KMS-11 (cell line): Measurements from ENCODE around the gene GLIPR1.
"Not testable (repeated sequence)": the region's sequence is repeated elsewhere in the genome, so short reads cannot be mapped to it uniquely, and the experiment has no call there.

ENCODE experiments used
- H2AFZ ChIP-seq: fragments of 200-600 bp; sonication (generic); 2 replicates; pipeline ENCODE4 v1.6.1; 2016; ENCODE audit warnings: antibody characterized with exemption, mixed run types, low read depth
- H3K27ac ChIP-seq: fragments of 200-600 bp; sonication (generic); 2 replicates; pipeline ENCODE4 v1.6.1; 2016; ENCODE audit warnings: mild to moderate bottlenecking, mixed run types
- H3K27me3 ChIP-seq: fragments of 200-600 bp; sonication (generic); 2 replicates; pipeline ENCODE4 v1.6.1; 2017; ENCODE audit warnings: mild to moderate bottlenecking, low read depth, mixed run types, moderate library complexity; ENCODE audit not compliant: insufficient read depth
- H3K36me3 ChIP-seq: fragments of 200-600 bp; sonication (generic); 2 replicates; pipeline ENCODE4 v1.6.1; 2017; ENCODE audit warnings: mild to moderate bottlenecking, mixed run types; ENCODE audit not compliant: insufficient read depth
- H3K4me1 ChIP-seq: fragments of 200-600 bp; sonication (generic); 2 replicates; pipeline ENCODE4 v1.6.1; 2016; ENCODE audit warnings: mild to moderate bottlenecking, low read depth, mixed run types; ENCODE audit not compliant: poor library complexity, severe bottlenecking
- H3K4me2 ChIP-seq: fragments of 200-600 bp; sonication (generic); 2 replicates; pipeline ENCODE4 v1.7.0; 2016; ENCODE audit warnings: mild to moderate bottlenecking, mixed run types
- H3K4me3 ChIP-seq: fragments of 200-600 bp; sonication (generic); IDR thresholded peaks from 2 replicates; pipeline ENCODE4 v1.6.1; 2017; ENCODE audit warnings: low read depth, low read length, mixed read lengths; ENCODE audit not compliant: insufficient read depth
- H3K79me2 ChIP-seq: fragments of 200-600 bp; sonication (generic); 2 replicates; pipeline ENCODE4 v1.6.1; 2016; ENCODE audit warnings: low read depth, mixed run types; ENCODE audit not compliant: insufficient read depth
- H3K9ac ChIP-seq: fragments of 200-600 bp; sonication (generic); 2 replicates; pipeline ENCODE4 v1.6.1; 2016; ENCODE audit warnings: mild to moderate bottlenecking, mixed run types
- H4K20me1 ChIP-seq: fragments of 200-600 bp; sonication (generic); 2 replicates; pipeline ENCODE4 v1.6.1; 2016; ENCODE audit warnings: mild to moderate bottlenecking, mixed run types; ENCODE audit not compliant: insufficient read depth
- TF ChIP-seq, protein P1 (sequence below): fragments of 200-600 bp; sonication (generic); conservative IDR thresholded peaks from 2 replicates; pipeline ENCODE4 v1.6.1; 2017; ENCODE audit warnings: low read depth, mild to moderate bottlenecking, antibody characterized with exemption, low read length, moderate library complexity, mixed read lengths

GLIPR1 gene

DNA sequence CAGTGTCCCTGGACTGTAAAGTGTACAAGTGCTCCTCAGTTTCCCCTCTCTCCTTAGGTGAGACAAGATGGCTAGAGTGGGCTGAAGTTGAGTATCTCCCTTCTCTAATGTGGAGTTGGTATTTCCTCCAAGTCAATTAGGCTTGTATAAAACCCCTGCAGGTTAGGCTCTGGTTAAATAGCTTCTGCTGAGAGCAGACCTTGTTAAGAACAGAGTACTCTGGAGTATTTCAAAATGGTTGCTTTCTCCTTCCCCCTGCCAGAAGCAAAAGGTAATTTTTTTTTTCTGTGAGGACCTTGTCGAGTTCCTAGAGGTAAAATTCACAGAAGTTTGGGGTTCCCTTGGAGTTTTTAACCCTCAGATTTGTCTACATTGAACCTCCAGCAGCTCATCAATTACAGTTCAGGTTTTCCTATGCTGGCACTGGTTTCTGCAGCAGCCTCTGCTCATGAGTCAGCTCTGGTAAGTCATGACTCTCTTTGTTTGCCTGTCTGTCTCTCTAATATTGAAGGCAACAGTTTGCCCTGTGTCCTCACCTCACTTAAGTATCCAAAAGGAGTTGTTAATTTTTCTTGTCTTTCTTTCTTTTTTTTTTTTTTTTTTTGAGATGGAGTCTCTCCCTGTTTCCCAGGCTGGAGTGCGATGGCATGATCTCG is 27.8 kb upstream of the GLIPR1 start:
- H3K9ac ChIP-seq: no peak overlapping the region
- H3K4me3 ChIP-seq: no peak overlapping the region
- no peak overlapping the region for H3K4me2 ChIP-seq
- no peaks in the 10 kb centered on the region for H3K27me3 ChIP-seq
- TF ChIP-seq, protein P1, sequence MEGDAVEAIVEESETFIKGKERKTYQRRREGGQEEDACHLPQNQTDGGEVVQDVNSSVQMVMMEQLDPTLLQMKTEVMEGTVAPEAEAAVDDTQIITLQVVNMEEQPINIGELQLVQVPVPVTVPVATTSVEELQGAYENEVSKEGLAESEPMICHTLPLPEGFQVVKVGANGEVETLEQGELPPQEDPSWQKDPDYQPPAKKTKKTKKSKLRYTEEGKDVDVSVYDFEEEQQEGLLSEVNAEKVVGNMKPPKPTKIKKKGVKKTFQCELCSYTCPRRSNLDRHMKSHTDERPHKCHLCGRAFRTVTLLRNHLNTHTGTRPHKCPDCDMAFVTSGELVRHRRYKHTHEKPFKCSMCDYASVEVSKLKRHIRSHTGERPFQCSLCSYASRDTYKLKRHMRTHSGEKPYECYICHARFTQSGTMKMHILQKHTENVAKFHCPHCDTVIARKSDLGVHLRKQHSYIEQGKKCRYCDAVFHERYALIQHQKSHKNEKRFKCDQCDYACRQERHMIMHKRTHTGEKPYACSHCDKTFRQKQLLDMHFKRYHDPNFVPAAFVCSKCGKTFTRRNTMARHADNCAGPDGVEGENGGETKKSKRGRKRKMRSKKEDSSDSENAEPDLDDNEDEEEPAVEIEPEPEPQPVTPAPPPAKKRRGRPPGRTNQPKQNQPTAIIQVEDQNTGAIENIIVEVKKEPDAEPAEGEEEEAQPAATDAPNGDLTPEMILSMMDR: no peak
- H3K4me1 ChIP-seq: no peaks in the 10 kb centered on the region
- no peaks in the 10 kb centered on the region for H3K36me3 ChIP-seq
- H4K20me1 ChIP-seq: no peaks in the 10 kb centered on the region
- H3K79me2 ChIP-seq: no peaks in the 10 kb centered on the region
- H3K27ac ChIP-seq: no peak overlapping the region
- no peak overlapping the region for H2AFZ ChIP-seq

DNA sequence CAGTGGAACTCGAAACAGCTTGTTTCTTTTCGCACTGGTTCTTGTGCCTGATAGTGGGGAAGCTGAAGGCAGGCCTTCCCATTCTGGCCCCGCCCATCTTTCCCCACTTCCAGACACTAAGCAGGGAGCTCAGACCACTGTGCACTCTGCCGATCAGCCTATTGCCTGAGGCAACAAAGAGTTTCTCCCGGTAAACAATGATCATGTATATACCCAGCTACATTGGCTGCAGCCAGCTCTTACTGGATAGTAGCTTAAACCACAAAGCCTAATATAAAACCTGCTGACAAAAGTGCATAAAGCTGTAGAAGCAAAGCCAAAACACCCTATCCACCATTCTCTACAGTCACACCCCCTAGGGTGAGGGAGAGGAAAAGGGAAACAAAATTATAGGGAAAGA is 24.7 kb upstream of the GLIPR1 start:
- Histone ChIP-seq H3K4me3 (no peak overlapping the region), H3K27ac (no peak overlapping the region), H3K9ac (no peak overlapping the region), H4K20me1 (no peaks in the 10 kb centered on the region), H2AFZ (no peak overlapping the region), H3K79me2 (no peaks in the 10 kb centered on the region), H3K4me2 (no peak overlapping the region), H3K36me3 (no peaks in the 10 kb centered on the region), H3K27me3 (no peaks in the 10 kb centered on the region), H3K4me1 (no peaks in the 10 kb centered on the region)
- TF ChIP-seq, protein P1: no peak

DNA sequence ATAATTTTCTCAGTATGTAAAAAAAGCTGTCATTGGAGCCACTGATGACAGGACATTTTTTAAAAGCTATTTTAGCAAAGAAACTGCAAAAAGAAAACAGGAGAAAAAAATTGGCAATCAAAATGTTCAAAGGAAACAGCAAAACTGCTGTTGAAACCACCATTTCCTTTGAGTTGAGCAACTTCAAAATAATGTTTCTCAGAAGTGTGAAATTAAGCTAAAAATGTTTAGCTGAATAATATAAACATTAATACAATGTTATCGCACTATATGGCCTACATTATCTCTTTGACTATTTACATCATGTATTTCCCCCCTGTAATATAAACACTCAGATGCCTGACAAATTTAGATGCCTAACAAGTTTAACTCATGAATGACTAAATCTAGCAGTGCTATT is 23.4 kb upstream of the GLIPR1 start:
- Histone ChIP-seq H3K9ac (no peak overlapping the region), H3K4me2 (no peak overlapping the region), H3K27ac (no peak overlapping the region), H3K27me3 (no peaks in the 10 kb centered on the region), H3K36me3 (no peaks in the 10 kb centered on the region), H3K4me3 (no peak overlapping the region), H2AFZ (no peak overlapping the region), H4K20me1 (no peaks in the 10 kb centered on the region), H3K79me2 (no peaks in the 10 kb centered on the region), H3K4me1 (no peaks in the 10 kb centered on the region)
- TF ChIP-seq, protein P1: no peak

DNA sequence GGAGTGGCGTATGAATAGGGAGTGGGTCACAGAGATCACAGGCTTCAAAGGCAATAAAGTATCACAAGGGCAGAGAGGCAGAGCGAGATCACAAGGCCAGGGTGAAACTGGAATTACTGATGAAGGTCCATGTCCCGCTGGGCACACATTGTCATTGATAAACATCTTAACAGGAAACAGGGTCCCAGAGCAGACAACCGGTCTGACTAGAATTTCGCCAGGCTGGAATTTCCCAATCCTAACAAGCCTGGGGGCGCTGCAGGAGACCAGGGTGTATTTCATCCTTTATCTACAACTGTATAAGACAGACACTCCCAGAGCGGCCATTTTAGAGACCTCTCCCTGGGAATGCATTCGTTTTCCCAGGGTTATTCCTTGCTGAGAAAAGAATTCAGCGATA is 22.7 kb upstream of the GLIPR1 start:
- H3K4me3 ChIP-seq, H3K9ac ChIP-seq, H3K4me1 ChIP-seq, H3K4me2 ChIP-seq, H3K79me2 ChIP-seq, H3K27ac ChIP-seq, H3K36me3 ChIP-seq, H2AFZ ChIP-seq, H4K20me1 ChIP-seq, H3K27me3 ChIP-seq: not testable (repeated sequence)

DNA sequence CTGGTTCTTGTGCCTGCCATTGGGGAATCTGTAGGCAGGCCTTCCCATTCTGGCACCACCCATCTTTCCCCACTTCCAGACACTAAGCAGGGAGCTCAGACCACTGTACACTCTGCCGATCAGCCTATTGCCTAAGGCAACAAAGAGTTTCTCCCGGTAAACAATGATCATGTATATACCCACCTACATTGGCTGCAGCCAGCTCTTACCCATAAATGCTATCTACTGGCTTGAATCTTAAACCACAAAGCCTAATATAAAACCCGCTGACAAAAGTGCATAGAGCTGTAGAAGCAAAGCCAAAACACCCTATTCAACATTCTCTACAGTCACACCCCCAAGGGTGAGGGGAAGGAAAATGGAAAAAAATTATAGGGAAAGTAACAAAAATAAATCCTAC is 20.8 kb upstream of the GLIPR1 start:
- Histone ChIP-seq H3K4me1 (no peaks in the 10 kb centered on the region), H3K9ac (no peak overlapping the region), H4K20me1 (no peaks in the 10 kb centered on the region), H3K27me3 (no peaks in the 10 kb centered on the region), H3K27ac (no peak overlapping the region), H3K4me3 (no peak overlapping the region), H3K4me2 (no peak overlapping the region), H3K79me2 (no peaks in the 10 kb centered on the region), H2AFZ (no peak overlapping the region), H3K36me3 (no peaks in the 10 kb centered on the region)
- TF ChIP-seq, protein P1: no peak
